ENCODE results near the gene TSPAN31.

DNA sequence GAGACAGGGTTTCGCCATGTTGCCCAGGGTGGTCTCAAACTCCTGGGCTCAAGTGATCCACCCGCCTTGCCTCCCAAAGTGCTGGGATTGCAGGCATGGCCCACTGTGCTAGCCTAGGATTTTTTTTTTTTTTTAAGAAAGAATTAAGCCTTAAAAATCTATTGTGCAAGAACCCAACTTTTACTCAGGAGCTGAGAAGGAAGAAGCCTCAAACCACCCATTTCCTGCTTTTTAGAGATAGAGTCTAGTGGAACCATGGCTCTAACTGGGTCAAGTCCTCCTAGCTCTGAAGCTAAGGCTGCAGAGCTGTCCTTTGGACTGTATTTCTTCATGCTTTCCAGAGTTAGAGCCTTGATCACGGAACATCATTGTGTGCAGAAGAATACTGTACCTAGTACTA, 36.4 kb downstream of the TSPAN31 start:
- TF ChIP-seq POLR2A (IDR thresholded peaks at IDR 0.05; ENCODE audit: low read depth, low read length) (no peak), POLR2AphosphoS5 (IDR thresholded peaks at IDR 0.05; ENCODE audit: low read depth, low read length) (no peak), POU2F2 (IDR thresholded peaks at IDR 0.05; ENCODE audit: low read depth, low read length) (no peak)
